ENCODE results near the gene SMIM24.
"Not testable (repeated sequence)": the region's sequence is repeated elsewhere in the genome, so short reads cannot be mapped to it uniquely, and the experiment has no call there.

Gene SMIM24

DNA sequence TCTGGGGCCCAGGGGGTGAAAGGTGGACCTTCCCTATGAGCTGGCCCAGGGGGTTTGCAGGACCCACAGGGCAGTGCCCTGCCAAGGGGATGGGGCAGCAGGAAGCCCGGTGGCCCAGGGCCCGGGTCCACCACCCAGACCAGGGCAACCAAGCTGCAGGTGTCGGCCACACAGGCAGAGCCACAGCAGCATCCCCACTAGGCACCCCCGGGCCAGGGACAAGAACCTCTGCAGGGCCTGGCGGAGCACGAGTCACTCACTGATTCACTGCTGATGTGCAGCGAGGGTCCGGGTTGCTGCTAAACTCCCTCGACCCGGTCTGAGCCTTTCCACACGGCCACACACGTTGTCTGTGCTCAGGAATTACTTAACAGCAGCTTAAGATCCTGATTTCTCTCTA is 34.6 kb upstream of the SMIM24 start:
- DNase-seq, result no peak

- no peak for DNase-seq
Measured at GRCh38 chr19:3513229-3514140, 33.2 kb upstream of the SMIM24 start.

- no peak for DNase-seq
Measured at GRCh38 chr19:3512562-3513228, 32.4 kb upstream of the SMIM24 start.

- DNase-seq, result no peak
Measured at GRCh38 chr19:3511506-3512251, 31.4 kb upstream of the SMIM24 start.

GRCh38 chr19:3510727-3511126 is 30.4 kb upstream of the SMIM24 start:
- DNase-seq, result peak in 1 of 14 donors; percentile 24

GRCh38 chr19:3509566-3509989 is 29.3 kb upstream of the SMIM24 start:
- DNase-seq, result no peak

GRCh38 chr19:3508771-3509535 is 28.6 kb upstream of the SMIM24 start:
- no peak for DNase-seq

DNA sequence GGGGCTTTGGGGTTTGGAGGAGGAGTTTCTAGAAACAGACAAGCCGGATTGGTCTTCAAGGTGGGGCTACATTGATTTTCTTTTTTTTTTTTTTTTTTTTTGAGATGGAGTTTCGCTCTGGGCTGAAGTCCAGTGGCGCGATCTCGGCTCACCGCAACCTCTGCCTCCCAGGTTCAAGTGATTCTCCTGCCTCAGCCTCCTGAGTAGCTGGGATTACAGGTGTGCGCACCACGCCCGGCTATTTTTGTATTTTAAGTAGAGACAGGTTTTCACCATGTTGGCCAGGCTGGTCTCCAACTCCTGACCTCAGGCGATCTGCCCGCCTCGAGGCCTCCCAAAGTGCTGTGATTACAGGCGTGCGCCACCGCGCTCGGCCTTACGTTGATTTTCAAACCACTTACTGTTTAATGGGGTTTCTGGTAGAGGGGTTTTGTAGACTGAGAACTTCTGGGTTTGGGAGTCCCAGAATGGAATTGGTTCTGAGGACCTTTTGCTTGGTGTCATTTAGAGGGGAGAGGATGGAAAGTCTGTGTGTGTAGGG is 27.9 kb upstream of the SMIM24 start:
- not testable (repeated sequence) for DNase-seq

DNA sequence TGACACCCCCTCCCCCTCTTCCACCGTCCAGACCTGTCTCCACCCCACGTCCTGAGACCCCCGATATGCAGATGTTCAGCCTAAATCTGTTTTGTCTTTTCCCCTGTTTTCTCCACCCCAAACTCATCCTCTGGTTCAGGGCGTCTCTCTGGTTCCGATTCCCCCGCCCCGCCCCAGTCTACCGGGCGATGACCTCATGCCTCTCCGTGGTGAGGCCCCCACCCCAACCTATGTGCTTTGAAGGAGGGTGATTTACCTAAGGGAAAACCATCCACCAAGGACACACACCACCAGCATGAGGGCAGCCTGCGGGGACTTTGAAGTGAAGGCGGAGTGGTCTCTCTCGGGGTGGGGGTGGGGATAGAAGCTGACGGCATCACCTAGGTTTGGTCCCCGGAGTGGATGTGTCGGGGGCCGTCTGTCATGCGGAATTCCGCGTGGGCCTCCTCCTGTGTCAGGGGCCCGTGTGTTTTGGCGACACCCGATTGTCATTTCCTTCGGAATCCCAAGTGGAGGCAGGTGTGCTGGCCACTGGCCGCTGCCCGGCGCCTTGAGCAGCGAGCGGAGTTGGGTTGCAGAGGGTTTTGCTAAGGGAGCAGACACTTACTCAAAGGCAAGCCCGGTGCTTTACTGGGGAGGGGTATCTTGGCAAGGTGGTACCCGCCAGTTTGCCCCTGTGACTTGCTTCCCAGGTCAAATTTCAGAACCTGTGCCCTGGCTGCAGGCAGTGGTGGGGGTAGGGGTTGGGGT is 27.2 kb upstream of the SMIM24 start:
- DNase-seq, result no peak

GRCh38 chr19:3506384-3507340 is 26.3 kb upstream of the SMIM24 start:
- DNase-seq, result peak in 4 of 14 donors; percentile 6 to 57 (median 32)

DNA sequence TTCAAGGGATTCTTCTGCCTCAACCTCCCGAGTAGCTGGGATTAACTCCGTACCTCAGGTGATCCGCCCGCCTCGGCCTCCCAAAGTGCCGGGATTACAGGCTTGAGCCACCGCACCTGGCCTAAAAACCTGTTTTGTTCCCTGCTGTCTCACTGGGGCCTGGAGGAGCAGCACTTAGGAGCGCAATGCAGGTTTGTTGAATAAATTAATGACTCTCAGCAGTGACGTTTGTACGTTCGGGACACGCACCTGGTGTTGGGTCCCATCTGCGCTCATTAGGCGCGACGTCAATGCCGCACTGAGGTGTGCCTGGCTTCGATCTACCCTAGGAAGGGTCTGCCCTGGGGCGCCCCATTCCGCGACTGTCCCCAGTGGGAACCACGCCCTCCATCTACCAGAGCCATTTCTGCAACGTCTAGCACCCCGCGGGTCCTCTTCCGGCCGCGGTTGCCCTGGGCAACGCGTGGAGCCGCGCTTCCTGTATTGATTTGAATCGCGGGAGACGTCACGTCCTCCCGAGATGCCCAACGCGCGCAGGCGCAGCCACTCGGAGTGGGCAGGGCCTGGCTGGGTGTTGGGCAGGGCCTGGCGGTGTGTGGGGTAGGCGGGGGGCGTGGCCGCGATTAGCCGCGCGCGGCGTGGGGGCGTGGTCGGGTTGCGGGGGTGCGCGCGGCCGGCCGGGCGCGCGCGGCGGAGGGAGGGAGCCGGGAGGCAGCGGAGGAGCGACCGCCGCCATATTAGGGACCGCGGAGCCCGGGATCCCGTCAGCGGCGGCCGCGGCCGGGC is 25.5 kb upstream of the SMIM24 start, which contains the start of gene FZR1:
FZR1 (plus strand) TSS at position 714 of the 786 bp plus-strand sequence. CDS start 16,679 bp downstream, outside the sequence.
- DNase-seq, result peak; percentile 70 to 100 (median 97)

- no peak for DNase-seq
Measured at GRCh38 chr19:3504735-3505134, 24.4 kb upstream of the SMIM24 start.

DNA sequence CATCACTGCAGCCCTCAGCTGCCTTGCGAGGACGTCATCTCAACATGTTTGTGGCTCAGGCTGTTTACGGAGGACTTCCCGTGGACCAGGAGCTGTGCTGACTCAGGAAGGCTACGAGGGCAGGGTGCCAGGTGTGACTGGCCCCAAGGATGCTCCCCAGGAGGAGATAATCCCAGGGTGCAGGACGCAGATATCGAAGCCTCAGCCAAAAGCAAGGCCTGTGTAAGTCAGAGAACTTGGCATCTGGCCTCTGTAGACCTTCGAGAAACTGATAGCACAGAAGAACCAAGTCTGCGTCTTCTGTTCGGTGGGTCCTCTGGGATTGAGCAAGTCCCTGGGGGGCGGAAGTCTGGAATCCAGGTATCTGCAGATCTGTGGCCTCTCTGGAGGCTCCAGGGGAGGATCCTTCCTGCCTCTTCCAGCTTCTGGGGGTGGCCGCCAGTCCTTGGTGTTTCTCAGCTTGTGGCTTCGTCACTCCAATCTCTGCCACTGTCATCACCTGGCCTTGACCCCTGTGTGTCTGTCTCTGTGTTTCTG is 22.8 kb upstream of the SMIM24 start:
- DNase-seq, result no peak

- DNase-seq, result no peak
Measured at GRCh38 chr19:3501780-3502179, 21.5 kb upstream of the SMIM24 start.

DNA sequence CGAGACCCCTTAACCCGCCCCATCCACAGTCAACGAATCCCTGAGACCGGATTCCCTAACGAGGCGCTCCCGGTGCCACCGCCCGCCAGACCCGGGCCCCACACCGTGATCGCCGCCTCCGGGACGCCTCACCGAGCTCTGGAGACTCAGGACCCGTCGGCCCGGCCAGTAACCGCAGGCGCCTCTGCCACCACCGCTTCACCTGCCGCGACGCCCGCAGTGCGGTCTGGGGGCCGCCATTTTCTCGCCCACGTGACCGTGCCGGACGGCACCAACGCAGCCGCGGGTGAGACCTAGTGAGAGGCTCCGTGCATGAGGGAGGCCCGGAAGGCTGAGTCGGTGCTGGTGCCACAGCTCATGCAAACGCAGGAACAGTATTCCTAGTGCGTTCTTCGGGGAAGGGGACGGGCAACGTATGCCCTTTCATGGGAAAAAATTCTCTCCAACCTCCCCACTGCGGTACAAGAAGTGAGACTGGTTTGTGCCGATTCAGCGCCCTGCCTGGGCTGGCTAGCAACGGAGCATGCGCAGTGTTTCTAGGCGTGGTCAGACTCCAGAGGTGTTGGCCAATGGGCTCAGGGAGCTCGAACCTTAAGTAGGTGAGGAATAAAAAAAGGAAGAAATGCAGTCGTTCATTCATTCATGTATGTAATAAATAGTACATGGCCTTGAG is 20.2 kb upstream of the SMIM24 start, which contains the start of gene DOHH:
DOHH (minus strand) TSS at position 246 of the 673 bp plus-strand sequence. CDS start 3,860 bp downstream, outside the sequence.
- DNase-seq, result peak; percentile 40 to 99 (median 93)

DNA sequence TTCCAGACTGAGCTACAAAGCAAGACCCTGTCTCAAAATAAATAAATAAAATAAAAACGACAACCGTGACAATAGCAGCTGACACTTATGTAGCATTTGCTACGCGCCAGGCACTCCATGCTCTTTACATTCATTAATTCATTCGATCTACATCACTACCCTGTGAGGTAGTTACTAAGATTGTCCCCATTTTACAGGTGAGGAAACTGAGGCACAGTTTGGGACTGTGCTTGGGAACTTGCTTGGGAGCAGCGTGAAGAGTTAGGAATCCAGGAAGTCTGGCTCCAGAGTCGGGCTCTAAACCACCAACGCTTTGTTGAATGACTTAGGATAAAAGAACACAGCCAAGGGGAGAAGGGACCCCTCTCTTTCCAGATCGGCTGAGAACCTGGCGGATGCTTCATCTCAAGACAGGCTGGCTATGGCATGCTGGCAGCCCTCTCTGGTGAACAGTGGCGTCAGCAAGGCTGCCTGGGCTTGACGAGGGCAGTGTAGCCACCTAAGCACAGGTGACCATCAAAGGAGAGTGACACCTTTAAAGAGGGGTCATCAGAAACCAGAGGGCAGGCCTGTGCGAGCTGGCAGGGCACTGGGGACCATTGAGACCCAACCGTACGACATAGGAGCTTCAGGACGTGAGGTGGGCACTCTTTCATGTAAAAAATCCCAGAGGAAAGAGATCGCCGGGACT is 19.6 kb upstream of the SMIM24 start:
- no peak for DNase-seq
